Measurements from ENCODE around the gene COL15A1.

The COL15A1 gene

GRCh38 chr9:99046542-99047071 is 102.9 kb downstream of the COL15A1 start:
- Mint-ChIP-seq H3K9me3 (peaks cover 21% of the 10 kb centered on the region), H3K4me1 (ENCODE audit: low read depth) (peaks cover 36% of the 10 kb centered on the region), H3K4me3 (no peak overlapping the region), H3K36me3 (ENCODE audit: low read depth) (peaks cover 16% of the 10 kb centered on the region), H3K27ac (no peak overlapping the region), H3K27me3 (ENCODE audit: low read depth) (no peaks in the 10 kb centered on the region)
- DNase-seq (ENCODE audit: low spot score), result no peak

GRCh38 chr9:99049228-99049627 is 105.5 kb downstream of the COL15A1 start:
- no peaks in the 10 kb centered on the region for H3K27me3 Mint-ChIP-seq (ENCODE audit: low read depth)
- H3K9me3 Mint-ChIP-seq, result peaks cover 16% of the 10 kb centered on the region
- peaks cover 11% of the 10 kb centered on the region for H3K36me3 Mint-ChIP-seq (ENCODE audit: low read depth)
- no peak overlapping the region for H3K4me3 Mint-ChIP-seq
- no peak for DNase-seq (ENCODE audit: low spot score)
- H3K27ac Mint-ChIP-seq, result no peak overlapping the region
- H3K4me1 Mint-ChIP-seq (ENCODE audit: low read depth), result peaks cover 51% of the 10 kb centered on the region

GRCh38 chr9:99049641-99050040 is 105.9 kb downstream of the COL15A1 start:
- H3K4me1 Mint-ChIP-seq (ENCODE audit: low read depth), result peaks cover 51% of the 10 kb centered on the region
- peaks cover 8% of the 10 kb centered on the region for H3K36me3 Mint-ChIP-seq (ENCODE audit: low read depth)
- no peak overlapping the region for H3K27ac Mint-ChIP-seq
- H3K4me3 Mint-ChIP-seq, result no peak overlapping the region
- no peaks in the 10 kb centered on the region for H3K27me3 Mint-ChIP-seq (ENCODE audit: low read depth)
- H3K9me3 Mint-ChIP-seq, result peaks cover 12% of the 10 kb centered on the region
- no peak for DNase-seq (ENCODE audit: low spot score)

GRCh38 chr9:99050292-99050911 is 106.7 kb downstream of the COL15A1 start:
- Mint-ChIP-seq H3K4me1 (ENCODE audit: low read depth) (peaks cover 47% of the 10 kb centered on the region), H3K4me3 (no peak overlapping the region), H3K27ac (no peak overlapping the region), H3K9me3 (peaks cover 5% of the 10 kb centered on the region), H3K27me3 (ENCODE audit: low read depth) (no peaks in the 10 kb centered on the region), H3K36me3 (ENCODE audit: low read depth) (peaks cover 2% of the 10 kb centered on the region)
- no peak for DNase-seq (ENCODE audit: low spot score)

GRCh38 chr9:99050924-99051323 is 107.2 kb downstream of the COL15A1 start:
- H3K4me1 Mint-ChIP-seq (ENCODE audit: low read depth), result peaks cover 52% of the 10 kb centered on the region
- DNase-seq (ENCODE audit: low spot score), result no peak
- H3K27ac Mint-ChIP-seq, result no peak overlapping the region
- H3K27me3 Mint-ChIP-seq (ENCODE audit: low read depth), result no peaks in the 10 kb centered on the region
- no peak overlapping the region for H3K4me3 Mint-ChIP-seq
- no peaks in the 10 kb centered on the region for H3K9me3 Mint-ChIP-seq
- peaks cover 5% of the 10 kb centered on the region for H3K36me3 Mint-ChIP-seq (ENCODE audit: low read depth)

- no peak for DNase-seq (ENCODE audit: low spot score)
- Mint-ChIP-seq H3K9me3 (peaks cover under 1% of the 10 kb centered on the region), H3K4me1 (ENCODE audit: low read depth) (peaks cover 53% of the 10 kb centered on the region), H3K27me3 (ENCODE audit: low read depth) (no peaks in the 10 kb centered on the region), H3K4me3 (no peak overlapping the region), H3K27ac (no peak overlapping the region), H3K36me3 (ENCODE audit: low read depth) (peaks cover 6% of the 10 kb centered on the region)
Observed at GRCh38 chr9:99051406-99051805, 107.7 kb downstream of the COL15A1 start.

- Mint-ChIP-seq H3K4me1 (ENCODE audit: low read depth) (peaks cover 57% of the 10 kb centered on the region), H3K27me3 (ENCODE audit: low read depth) (no peaks in the 10 kb centered on the region), H3K36me3 (ENCODE audit: low read depth) (peaks cover 6% of the 10 kb centered on the region), H3K4me3 (no peak overlapping the region), H3K9me3 (peaks cover 5% of the 10 kb centered on the region), H3K27ac (no peak overlapping the region)
- no peak for DNase-seq (ENCODE audit: low spot score)
Observed at GRCh38 chr9:99051851-99052250, 108.1 kb downstream of the COL15A1 start.

- DNase-seq (ENCODE audit: low spot score), result no peak
- H3K27ac Mint-ChIP-seq, result peak overlapping the region; percentile 8
- H3K4me1 Mint-ChIP-seq (ENCODE audit: low read depth), result peaks cover 69% of the 10 kb centered on the region
- peak overlapping the region; percentile 50 for H3K4me3 Mint-ChIP-seq
- no peaks in the 10 kb centered on the region for H3K27me3 Mint-ChIP-seq (ENCODE audit: low read depth)
- peaks cover 6% of the 10 kb centered on the region for H3K36me3 Mint-ChIP-seq (ENCODE audit: low read depth)
- peaks cover 7% of the 10 kb centered on the region for H3K9me3 Mint-ChIP-seq
Observed at GRCh38 chr9:99052815-99053715, 109.4 kb downstream of the COL15A1 start.

GRCh38 chr9:99054581-99054980 is 110.9 kb downstream of the COL15A1 start:
- no peak for DNase-seq (ENCODE audit: low spot score)
- peaks cover 6% of the 10 kb centered on the region for H3K36me3 Mint-ChIP-seq (ENCODE audit: low read depth)
- H3K4me1 Mint-ChIP-seq (ENCODE audit: low read depth), result peaks cover 77% of the 10 kb centered on the region
- no peaks in the 10 kb centered on the region for H3K27me3 Mint-ChIP-seq (ENCODE audit: low read depth)
- H3K4me3 Mint-ChIP-seq, result no peak overlapping the region
- no peak overlapping the region for H3K27ac Mint-ChIP-seq
- peaks cover 7% of the 10 kb centered on the region for H3K9me3 Mint-ChIP-seq

GRCh38 chr9:99055384-99055783 is 111.7 kb downstream of the COL15A1 start:
- no peak overlapping the region for H3K4me3 Mint-ChIP-seq
- H3K4me1 Mint-ChIP-seq (ENCODE audit: low read depth), result peaks cover 74% of the 10 kb centered on the region
- no peak overlapping the region for H3K27ac Mint-ChIP-seq
- no peak for DNase-seq (ENCODE audit: low spot score)
- H3K36me3 Mint-ChIP-seq (ENCODE audit: low read depth), result peaks cover 6% of the 10 kb centered on the region
- peaks cover 7% of the 10 kb centered on the region for H3K9me3 Mint-ChIP-seq
- H3K27me3 Mint-ChIP-seq (ENCODE audit: low read depth), result no peaks in the 10 kb centered on the region

- Mint-ChIP-seq H3K4me3 (no peak overlapping the region), H3K9me3 (peaks cover 7% of the 10 kb centered on the region), H3K27ac (peak overlapping the region; percentile 9), H3K36me3 (ENCODE audit: low read depth) (peaks cover 6% of the 10 kb centered on the region), H3K4me1 (ENCODE audit: low read depth) (peaks cover 71% of the 10 kb centered on the region), H3K27me3 (ENCODE audit: low read depth) (peaks cover under 1% of the 10 kb centered on the region)
- no peak for DNase-seq (ENCODE audit: low spot score)
Observed at GRCh38 chr9:99056186-99056585, 112.5 kb downstream of the COL15A1 start.

- Mint-ChIP-seq H3K4me1 (ENCODE audit: low read depth) (peaks cover 69% of the 10 kb centered on the region), H3K27me3 (ENCODE audit: low read depth) (peaks cover 6% of the 10 kb centered on the region)
Observed at GRCh38 chr9:99056886-99057664, 113.4 kb downstream of the COL15A1 start.

GRCh38 chr9:99057665-99058625 is 114.2 kb downstream of the COL15A1 start:
- Mint-ChIP-seq H3K36me3 (ENCODE audit: low read depth) (peaks cover 7% of the 10 kb centered on the region), H3K27me3 (ENCODE audit: low read depth) (peaks cover 8% of the 10 kb centered on the region), H3K9me3 (peaks cover 7% of the 10 kb centered on the region), H3K4me3 (peak overlapping the region; percentile 88), H3K27ac (peak overlapping the region; percentile 92), H3K4me1 (ENCODE audit: low read depth) (peaks cover 65% of the 10 kb centered on the region)
- DNase-seq (ENCODE audit: low spot score), result peak; percentile 79

More at GRCh38 chr9:99056886-99057664, 113.4 kb downstream of the COL15A1 start:
- H3K4me3 Mint-ChIP-seq, result peak overlapping the region; percentile 88
- H3K27ac Mint-ChIP-seq, result peak overlapping the region; percentile 92
- H3K9me3 Mint-ChIP-seq, result peaks cover 7% of the 10 kb centered on the region
- peak; percentile 43 for DNase-seq (ENCODE audit: low spot score)
- H3K36me3 Mint-ChIP-seq (ENCODE audit: low read depth), result peaks cover 6% of the 10 kb centered on the region
